B cell (primary cell): Measurements from ENCODE around the gene SLC25A17. TPM values are rescaled to one million over a fixed set of nuclear protein-coding genes. Genes with fewer than 3 reads are reported as not detected.
"Not testable (repeated sequence)": the region's sequence is repeated elsewhere in the genome, so short reads cannot be mapped to it uniquely, and the experiment has no call there.

Experiments
- ATAC-seq: fragments of 200-7000 bp; cut with Tn5 transposase; one replicate; pipeline ENCODE4 v1.10.0; 2021; ENCODE audit warnings: low read depth, mild to moderate bottlenecking, moderate number of reproducible peaks, moderate library complexity
- CTCF ChIA-PET: fragments of 350-600 bp; sonication (Branson Sonifier 250); formaldehyde crosslinking; loops from one replicate; lab custom pipeline; 2021; ENCODE audit warnings: antibody characterized with exemption, inconsistent platforms; lab: Charles Lee
- POLR2A ChIA-PET: fragments of 350-600 bp; sonication (Branson Sonifier 250); formaldehyde crosslinking; loops from one replicate; lab custom pipeline; 2021; ENCODE audit warnings: antibody characterized with exemption; lab: Charles Lee
- DNase-seq: peaks from one replicate; pipeline ENCODE4 v3.0.0; 2013
- H2AFZ ChIP-seq: 2 replicates; pipeline ENCODE4 v1.6.1; 2012; ENCODE audit warnings: mild to moderate bottlenecking, low read depth, low read length; ENCODE audit not compliant: insufficient read depth, poor library complexity, severe bottlenecking
- H3K27ac ChIP-seq, 2 donors: 1 replicate in 1 of 2; 2 replicates in 1 of 2; pipeline ENCODE4 v1.5.1; 2012 to 2013; ENCODE audit warnings: low read length in 2 of 2, mild to moderate bottlenecking in 2 of 2, moderate library complexity in 1 of 2
- H3K27me3 ChIP-seq, 4 experiments: fragments of 200-600 bp in 1 of 4; sonication (generic) in 1 of 4; replicated peaks in 1 of 4; 1 replicate in 2 of 4; 2 replicates in 2 of 4; pipeline versions ENCODE4 v1.6.1 to v1.7.0; 2013 to 2016; ENCODE audit warnings: low read length in 3 of 4, mild to moderate bottlenecking in 2 of 4, mixed read lengths in 1 of 4, moderate library complexity in 1 of 4; ENCODE audit not compliant: insufficient read depth in 4 of 4, control insufficient read depth in 3 of 4; ENCODE audit errors: control extremely low read depth in 1 of 4
- H3K36me3 ChIP-seq, 2 experiments: replicated peaks in 1 of 2; 1 replicate in 1 of 2; 2 replicates in 1 of 2; pipeline versions ENCODE4 v1.6.1 to v1.7.1; 2013; ENCODE audit warnings: low read length in 1 of 2; ENCODE audit not compliant: insufficient read depth in 2 of 2, control insufficient read depth in 1 of 2; ENCODE audit errors: control extremely low read depth in 1 of 2, extremely low read depth in 1 of 2
- H3K4me1 ChIP-seq, 2 donors: fragments of 200-600 bp in 1 of 2; sonication (generic) in 1 of 2; 1 replicate in 1 of 2; 2 replicates in 1 of 2; pipeline versions ENCODE4 v1.5.1 to v1.6.1; 2013 to 2017; ENCODE audit warnings: low read length in 2 of 2; ENCODE audit not compliant: control insufficient read depth in 2 of 2, insufficient read depth in 2 of 2
- H3K4me2 ChIP-seq: replicated peaks from 2 replicates; pipeline ENCODE3; 2012; ENCODE audit warnings: mild to moderate bottlenecking, low read depth, low read length; ENCODE audit not compliant: poor library complexity, severe bottlenecking
- H3K4me3 ChIP-seq, 5 experiments: fragments of 200-600 bp in 1 of 5; sonication (generic) in 1 of 5; 1 replicate in 3 of 5; 2 replicates in 2 of 5; pipeline versions ENCODE4 v1.5.1 to v1.7.0; 2011 to 2016; ENCODE audit warnings: low read length in 4 of 5, mild to moderate bottlenecking in 4 of 5, low read depth in 2 of 5, control low read depth in 1 of 5, moderate library complexity in 1 of 5; ENCODE audit not compliant: insufficient read depth in 1 of 5; ENCODE audit errors: control extremely low read depth in 1 of 5, extremely low read depth in 1 of 5
- H3K79me2 ChIP-seq: fragments of 200-600 bp; sonication (generic); one replicate; pipeline ENCODE4 v1.6.0; 2016; ENCODE audit warnings: low read length; ENCODE audit not compliant: control insufficient read depth, insufficient read depth
- H3K9ac ChIP-seq: fragments of 200-600 bp; sonication (generic); 2 replicates; pipeline ENCODE4 v1.6.1; 2017; ENCODE audit warnings: mild to moderate bottlenecking, low read length, moderate library complexity
- H3K9me3 ChIP-seq, 3 donors: one replicate each; pipeline versions ENCODE4 v1.6.1 to v1.7.1; 2013; ENCODE audit warnings: low read length in 2 of 3; ENCODE audit not compliant: control insufficient read depth in 2 of 3, insufficient read depth in 1 of 3; ENCODE audit errors: control extremely low read depth in 1 of 3
- H4K20me1 ChIP-seq: 2 replicates; pipeline ENCODE4 v1.6.0; 2012; ENCODE audit warnings: mild to moderate bottlenecking, low read length; ENCODE audit not compliant: insufficient read depth, control insufficient read depth, poor library complexity, severe bottlenecking
- H3K27ac Mint-ChIP-seq: one replicate; pipeline ENCODE4 v1.8.0; 2021; ENCODE audit warnings: mixed read lengths
- H3K27me3 Mint-ChIP-seq: one replicate; pipeline ENCODE4 v1.8.0; 2021; ENCODE audit warnings: mixed read lengths
- H3K4me1 Mint-ChIP-seq: one replicate; pipeline ENCODE4 v1.8.0; 2021; ENCODE audit warnings: mixed read lengths
- H3K4me3 Mint-ChIP-seq: one replicate; pipeline ENCODE4 v1.8.0; 2021; ENCODE audit warnings: mixed read lengths
- H3K9me3 Mint-ChIP-seq: one replicate; pipeline ENCODE4 v1.8.0; 2022; ENCODE audit warnings: mixed read lengths; ENCODE audit not compliant: insufficient read depth
- EZH2 ChIP-seq: IDR thresholded peaks from 2 replicates; pipeline ENCODE4 v1.6.1; 2012; ENCODE audit warnings: borderline replicate concordance, low read depth, mild to moderate bottlenecking, moderate library complexity, low read length; ENCODE audit not compliant: insufficient read depth, poor library complexity, severe bottlenecking
- WGBS: methylation state at CpG from one replicate; pipeline ENCODE4 v1.1.5; 2013; ENCODE audit warnings: missing lambda C conversion rate; ENCODE audit not compliant: insufficient coverage; 5-methylcytosine and 5-hydroxymethylcytosine counted together
- intact Hi-C: fragments of 100-400 bp; cut with micrococcal nuclease; formaldehyde crosslinking; loops from one replicate; pipeline ENCODE4 v1.10.0; 2022
- polyA plus RNA-seq: library from polyadenylated mRNA; depleted of rRNA; stranded (reverse); fragments of >200 nt; gene quantifications from 2 replicates; pipeline ENCODE4 v1.2.3, GENCODE V29; 2012
- total RNA-seq, 2 donors: library from RNA; stranded (reverse); fragments of 120-200 nt in 1 of 2; gene quantifications; 1 replicate in 1 of 2; 2 replicates in 1 of 2; pipeline versions ENCODE4 v1.2.3 to v1.2.4, GENCODE V29; 2013 to 2022
- TF ChIP-seq, protein P1 (sequence below): fragments of 200-600 bp; IDR thresholded peaks from one replicate; pipeline ENCODE4 v1.8.0; 2022; ENCODE audit warnings: antibody characterized with exemption, mild to moderate bottlenecking

The SLC25A17 gene
- total and polyA plus RNA-seq, 2 donors (not counting 1 experiment from before 2014, with no cell fraction given) = 13.1 to 15.0 TPM

DNA sequence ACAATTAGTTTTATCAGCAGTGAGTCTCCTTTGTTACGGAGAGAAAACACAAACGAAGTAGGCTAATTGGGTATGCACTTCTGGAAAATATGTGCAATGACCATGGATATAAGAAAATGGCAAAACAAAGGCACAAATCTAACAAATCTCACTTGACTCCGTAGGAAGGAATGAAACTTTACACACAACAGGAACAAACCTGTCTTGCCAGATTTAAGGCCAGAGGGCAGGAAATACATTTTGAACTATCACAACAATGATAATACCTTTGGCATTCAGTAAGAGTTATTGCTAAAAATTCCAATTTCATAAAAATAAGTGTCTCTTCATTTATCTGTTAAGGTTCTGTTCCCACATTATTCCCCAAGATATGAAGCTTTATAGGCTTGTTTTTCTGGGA lies 36.6 kb downstream of the SLC25A17 start:
- POLR2A ChIA-PET = no interaction called here
- WGBS = no CpG with 5 or more reads among the region's 3 CpGs

DNA sequence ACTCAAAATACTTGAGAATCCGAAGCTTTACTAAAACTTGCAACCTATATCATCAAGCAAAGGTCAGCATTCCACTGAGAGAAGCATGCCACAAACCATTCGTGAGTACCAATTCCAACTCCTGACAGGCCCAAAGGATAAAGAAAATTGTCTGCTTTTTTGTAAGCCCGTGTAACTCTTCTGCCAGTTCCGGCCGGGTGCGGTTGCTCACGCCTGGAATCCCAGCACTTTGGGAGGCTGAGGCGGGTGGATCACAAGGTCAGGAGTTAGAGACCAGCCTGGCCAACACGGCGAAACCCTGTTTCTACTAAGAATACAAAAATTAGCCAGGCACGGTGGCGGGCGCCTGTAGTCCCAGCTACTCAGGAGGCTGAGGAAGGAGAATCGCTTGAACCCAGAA lies 37.4 kb downstream of the SLC25A17 start:
- peaks cover under 1 to 23% of the 10 kb centered on the region in 2 experiments for H3K36me3 ChIP-seq
- H2AFZ ChIP-seq, H3K27me3 ChIP-seq, H3K4me2 ChIP-seq, intact Hi-C loops, DNase-seq, H3K4me1 Mint-ChIP-seq, H3K9me3 Mint-ChIP-seq, H4K20me1 ChIP-seq, POLR2A ChIA-PET, H3K79me2 ChIP-seq, H3K27ac Mint-ChIP-seq, H3K9me3 ChIP-seq, H3K4me3 Mint-ChIP-seq, H3K9ac ChIP-seq, ATAC-seq, H3K4me1 ChIP-seq, H3K27ac ChIP-seq, CTCF ChIA-PET, H3K27me3 Mint-ChIP-seq, H3K4me3 ChIP-seq: not testable (repeated sequence)
- WGBS = 97% methylated on average over 7 of the region's 14 CpGs

More for the DNA sequence above, 36.6 kb downstream of the SLC25A17 start:
- Histone ChIP-seq H3K4me2 (no peak overlapping the region), H3K27me3 (no peaks in the 10 kb centered on the region), H3K27ac (no peak overlapping the region), H4K20me1 (no peaks in the 10 kb centered on the region), H3K9ac (no peak overlapping the region), H3K4me1 (no peaks in the 10 kb centered on the region), H3K9me3 (no peaks in the 10 kb centered on the region), H3K4me3 (no peak overlapping the region), H3K79me2 (no peaks in the 10 kb centered on the region), H3K36me3 (peaks cover 5 to 21% of the 10 kb centered on the region in 2 experiments), H2AFZ (no peak overlapping the region)
- ATAC-seq (no peak), DNase-seq (no peak)
- Mint-ChIP-seq H3K4me3 (no peak overlapping the region), H3K9me3 (no peaks in the 10 kb centered on the region), H3K27me3 (no peaks in the 10 kb centered on the region), H3K27ac (no peak overlapping the region), H3K4me1 (no peaks in the 10 kb centered on the region)
- TF ChIP-seq EZH2 = no peak
- TF ChIP-seq, protein P1, sequence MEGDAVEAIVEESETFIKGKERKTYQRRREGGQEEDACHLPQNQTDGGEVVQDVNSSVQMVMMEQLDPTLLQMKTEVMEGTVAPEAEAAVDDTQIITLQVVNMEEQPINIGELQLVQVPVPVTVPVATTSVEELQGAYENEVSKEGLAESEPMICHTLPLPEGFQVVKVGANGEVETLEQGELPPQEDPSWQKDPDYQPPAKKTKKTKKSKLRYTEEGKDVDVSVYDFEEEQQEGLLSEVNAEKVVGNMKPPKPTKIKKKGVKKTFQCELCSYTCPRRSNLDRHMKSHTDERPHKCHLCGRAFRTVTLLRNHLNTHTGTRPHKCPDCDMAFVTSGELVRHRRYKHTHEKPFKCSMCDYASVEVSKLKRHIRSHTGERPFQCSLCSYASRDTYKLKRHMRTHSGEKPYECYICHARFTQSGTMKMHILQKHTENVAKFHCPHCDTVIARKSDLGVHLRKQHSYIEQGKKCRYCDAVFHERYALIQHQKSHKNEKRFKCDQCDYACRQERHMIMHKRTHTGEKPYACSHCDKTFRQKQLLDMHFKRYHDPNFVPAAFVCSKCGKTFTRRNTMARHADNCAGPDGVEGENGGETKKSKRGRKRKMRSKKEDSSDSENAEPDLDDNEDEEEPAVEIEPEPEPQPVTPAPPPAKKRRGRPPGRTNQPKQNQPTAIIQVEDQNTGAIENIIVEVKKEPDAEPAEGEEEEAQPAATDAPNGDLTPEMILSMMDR = no peak
- CTCF ChIA-PET = no interaction called here
- intact Hi-C loops = no loop called here
